Skeletal muscle satellite cell (primary cell): ENCODE results near the gene TAF11L12. TPM values are rescaled to one million over a fixed set of nuclear protein-coding genes. Genes with fewer than 3 reads are reported as not detected.
"Not testable (repeated sequence)": the region's sequence is repeated elsewhere in the genome, so short reads cannot be mapped to it uniquely, and the experiment has no call there.

Experiments
- H3K27me3 ChIP-seq: 2 replicates; pipeline ENCODE4 v1.7.0; 2013; ENCODE audit warnings: low read length; ENCODE audit not compliant: control insufficient read depth, insufficient read depth
- H3K36me3 ChIP-seq: 2 replicates; pipeline ENCODE4 v1.7.0; 2013; ENCODE audit warnings: mild to moderate bottlenecking, control low read depth, low read length; ENCODE audit not compliant: insufficient read depth
- H3K4me1 ChIP-seq: 2 replicates; pipeline ENCODE4 v1.7.0; 2013; ENCODE audit warnings: low read length; ENCODE audit not compliant: control insufficient read depth, insufficient read depth
- H3K4me2 ChIP-seq: 2 replicates; pipeline ENCODE4 v1.7.0; 2013; ENCODE audit warnings: mild to moderate bottlenecking, low read length
- H3K4me3 ChIP-seq: 2 replicates; pipeline ENCODE4 v1.7.0; 2013; ENCODE audit warnings: low read length
- H3K9ac ChIP-seq: 2 replicates; pipeline ENCODE4 v1.7.0; 2013; ENCODE audit warnings: mild to moderate bottlenecking, low read depth, low read length, moderate library complexity
- H3K9me3 ChIP-seq: replicated peaks from 2 replicates; pipeline ENCODE4 v1.7.0; 2013; ENCODE audit warnings: mild to moderate bottlenecking, control low read depth, low read length
- total RNA-seq: library from RNA; depleted of rRNA; stranded (reverse); fragments of >200 nt; gene quantifications from 2 replicates; pipeline ENCODE4 v1.2.3, GENCODE V29; 2012; rRNA removed

The TAF11L12 gene
- not detected in 2 replicates for total RNA-seq

GRCh38 chr5:17610092-17610491 is at the start of gene TAF11L12:
Gene TAF11L12 (plus strand): TSS chr5:17610392.
- H3K4me3 ChIP-seq, H3K9me3 ChIP-seq, H3K36me3 ChIP-seq, H3K4me1 ChIP-seq, H3K27me3 ChIP-seq, H3K4me2 ChIP-seq, H3K9ac ChIP-seq: not testable (repeated sequence)

GRCh38 chr5:17585658-17586057 is 24.5 kb upstream of the TAF11L12 start, which contains the start of gene TAF11L7:
Gene TAF11L7 (minus strand): TSS chr5:17585758.
- not testable (repeated sequence) for H3K4me3 ChIP-seq, H3K27me3 ChIP-seq, H3K9ac ChIP-seq, H3K4me1 ChIP-seq, H3K9me3 ChIP-seq, H3K36me3 ChIP-seq, H3K4me2 ChIP-seq

- not testable (repeated sequence) for H3K4me2 ChIP-seq, H3K4me1 ChIP-seq, H3K27me3 ChIP-seq, H3K36me3 ChIP-seq, H3K9me3 ChIP-seq, H3K9ac ChIP-seq, H3K4me3 ChIP-seq
Observed at GRCh38 chr5:17590860-17591259, 19.3 kb upstream of the TAF11L12 start, which contains the start of gene TAF11L8. Gene TAF11L8 (minus strand): TSS chr5:17590960.

- H3K4me3 ChIP-seq, H3K36me3 ChIP-seq, H3K4me1 ChIP-seq, H3K4me2 ChIP-seq, H3K9me3 ChIP-seq, H3K9ac ChIP-seq, H3K27me3 ChIP-seq: not testable (repeated sequence)
Observed at GRCh38 chr5:17594255-17594654, 15.9 kb upstream of the TAF11L12 start, which contains the start of gene TAF11L9. Gene TAF11L9 (minus strand): TSS chr5:17594394.

GRCh38 chr5:17597728-17598127 is 12.5 kb upstream of the TAF11L12 start, which contains the start of gene TAF11L10:
Gene TAF11L10 (minus strand): TSS chr5:17597828.
- H3K36me3 ChIP-seq, H3K4me3 ChIP-seq, H3K4me1 ChIP-seq, H3K9me3 ChIP-seq, H3K4me2 ChIP-seq, H3K27me3 ChIP-seq, H3K9ac ChIP-seq: not testable (repeated sequence)

GRCh38 chr5:17603880-17604279 is 6.3 kb upstream of the TAF11L12 start, which contains the start of gene TAF11L11:
Gene TAF11L11 (plus strand): TSS chr5:17604183.
- H3K4me1 ChIP-seq, H3K4me2 ChIP-seq, H3K27me3 ChIP-seq, H3K4me3 ChIP-seq, H3K36me3 ChIP-seq, H3K9ac ChIP-seq, H3K9me3 ChIP-seq: not testable (repeated sequence)

GRCh38 chr5:17604951-17605350 is 5.2 kb upstream of the TAF11L12 start:
- Histone ChIP-seq H3K4me2 (no peak overlapping the region), H3K9me3 (peaks cover 4% of the 10 kb centered on the region), H3K9ac (no peak overlapping the region), H3K4me3 (no peak overlapping the region), H3K27me3 (no peaks in the 10 kb centered on the region), H3K36me3 (no peaks in the 10 kb centered on the region), H3K4me1 (no peaks in the 10 kb centered on the region)

- H3K4me2 ChIP-seq, H3K9ac ChIP-seq, H3K27me3 ChIP-seq, H3K36me3 ChIP-seq, H3K9me3 ChIP-seq, H3K4me1 ChIP-seq, H3K4me3 ChIP-seq: not testable (repeated sequence)
Observed at GRCh38 chr5:17607461-17607860, 2.7 kb upstream of the TAF11L12 start.

GRCh38 chr5:17614872-17615605 is 4.8 kb downstream of the TAF11L12 start:
- Histone ChIP-seq H3K9me3 (peaks cover 3% of the 10 kb centered on the region), H3K4me1 (no peaks in the 10 kb centered on the region), H3K4me2 (no peak overlapping the region), H3K27me3 (no peaks in the 10 kb centered on the region), H3K4me3 (no peak overlapping the region), H3K36me3 (no peaks in the 10 kb centered on the region), H3K9ac (no peak overlapping the region)

- no peaks in the 10 kb centered on the region for H3K27me3 ChIP-seq
- H3K36me3 ChIP-seq, result no peaks in the 10 kb centered on the region
- H3K4me3 ChIP-seq, result no peak overlapping the region
- no peaks in the 10 kb centered on the region for H3K4me1 ChIP-seq
- no peak overlapping the region for H3K4me2 ChIP-seq
- H3K9me3 ChIP-seq, result no peaks in the 10 kb centered on the region
- H3K9ac ChIP-seq, result no peak overlapping the region
Observed at GRCh38 chr5:17619354-17619753, 9.2 kb downstream of the TAF11L12 start.

GRCh38 chr5:17620627-17621026 is 10.4 kb downstream of the TAF11L12 start:
- Histone ChIP-seq H3K4me3 (no peak overlapping the region), H3K9ac (no peak overlapping the region), H3K4me1 (no peaks in the 10 kb centered on the region), H3K4me2 (no peak overlapping the region), H3K27me3 (no peaks in the 10 kb centered on the region), H3K36me3 (no peaks in the 10 kb centered on the region), H3K9me3 (no peaks in the 10 kb centered on the region)

- no peak overlapping the region for H3K9ac ChIP-seq
- H3K27me3 ChIP-seq, result no peaks in the 10 kb centered on the region
- no peaks in the 10 kb centered on the region for H3K4me1 ChIP-seq
- H3K4me3 ChIP-seq, result no peak overlapping the region
- H3K36me3 ChIP-seq, result no peaks in the 10 kb centered on the region
- H3K4me2 ChIP-seq, result no peak overlapping the region
- no peaks in the 10 kb centered on the region for H3K9me3 ChIP-seq
Observed at GRCh38 chr5:17625686-17626085, 15.5 kb downstream of the TAF11L12 start.
